ENCODE results near the gene MAML2. TPM values are rescaled to one million over a fixed set of nuclear protein-coding genes. Genes with fewer than 3 reads are reported as not detected.

The MAML2 gene
- total RNA-seq, 1 donor from 2014 or later = 31.5 TPM

- intact Hi-C loops (cut with DNase I) = no loop called here
- DNase-seq = no peak
Measured at GRCh38 chr11:96143041-96143521, 199.9 kb downstream of the MAML2 start.

GRCh38 chr11:96141626-96142025 is 201.4 kb downstream of the MAML2 start:
- no peaks in the 10 kb centered on the region for H3K9me3 ChIP-seq
- TF ChIP-seq CTCF (IDR thresholded peaks at IDR 0.05) = no peak
- no peak overlapping the region for H3K27ac ChIP-seq
- ATAC-seq (no peak), DNase-seq (no peak)
- no peaks in the 10 kb centered on the region for H3K36me3 ChIP-seq
- H3K4me1 ChIP-seq = peaks cover 35% of the 10 kb centered on the region
- intact Hi-C loops (cut with DNase I) = no loop called here
- H3K27me3 ChIP-seq (ENCODE audit: low read depth) = no peaks in the 10 kb centered on the region
- no peak overlapping the region for H3K4me3 ChIP-seq

More at GRCh38 chr11:96143041-96143521, 199.9 kb downstream of the MAML2 start:
- Histone ChIP-seq H3K9me3 (no peaks in the 10 kb centered on the region), H3K27me3 (ENCODE audit: low read depth) (no peaks in the 10 kb centered on the region), H3K27ac (no peak overlapping the region), H3K4me3 (no peak overlapping the region), H3K4me1 (peaks cover 26% of the 10 kb centered on the region), H3K36me3 (no peaks in the 10 kb centered on the region)
- no peak for TF ChIP-seq CTCF (IDR thresholded peaks at IDR 0.05)
- ATAC-seq = peak in 1 of 2 donors; percentile 25

- no peaks in the 10 kb centered on the region for H3K36me3 ChIP-seq
- DNase-seq = no peak
- no peak for ATAC-seq
- H3K27ac ChIP-seq = no peak overlapping the region
- H3K4me1 ChIP-seq = peaks cover 34% of the 10 kb centered on the region
- no peaks in the 10 kb centered on the region for H3K27me3 ChIP-seq (ENCODE audit: low read depth)
- H3K4me3 ChIP-seq = no peak overlapping the region
- no peaks in the 10 kb centered on the region for H3K9me3 ChIP-seq
- intact Hi-C loops (cut with DNase I) = no loop called here
- TF ChIP-seq CTCF (IDR thresholded peaks at IDR 0.05) = no peak
Measured at GRCh38 chr11:96139691-96140090, 203.3 kb downstream of the MAML2 start.

GRCh38 chr11:96137373-96137772 is 205.6 kb downstream of the MAML2 start:
- Histone ChIP-seq H3K9me3 (no peaks in the 10 kb centered on the region), H3K4me1 (peaks cover 35% of the 10 kb centered on the region), H3K27ac (no peak overlapping the region), H3K4me3 (no peak overlapping the region), H3K27me3 (ENCODE audit: low read depth) (no peaks in the 10 kb centered on the region), H3K36me3 (no peaks in the 10 kb centered on the region)
- DNase-seq = no peak
- intact Hi-C loops (cut with DNase I) = no loop called here
- TF ChIP-seq CTCF (IDR thresholded peaks at IDR 0.05) = no peak
- no peak for ATAC-seq

GRCh38 chr11:96136613-96137298 is 206.2 kb downstream of the MAML2 start:
- no peak for TF ChIP-seq CTCF (IDR thresholded peaks at IDR 0.05)
- H3K4me1 ChIP-seq = peaks cover 32% of the 10 kb centered on the region
- DNase-seq (no peak), ATAC-seq (no peak)
- intact Hi-C loops (cut with DNase I) = no loop called here
- H3K4me3 ChIP-seq = no peak overlapping the region
- H3K36me3 ChIP-seq = no peaks in the 10 kb centered on the region
- H3K9me3 ChIP-seq = no peaks in the 10 kb centered on the region
- no peaks in the 10 kb centered on the region for H3K27me3 ChIP-seq (ENCODE audit: low read depth)
- H3K27ac ChIP-seq = no peak overlapping the region
